Progenitor cell of endocrine pancreas (in vitro differentiated cells): Measurements from ENCODE around the gene HNRNPUL2. TPM values are rescaled to one million over a fixed set of nuclear protein-coding genes. Genes with fewer than 3 reads are reported as not detected.
A peak's percentile ranks its signal among the peaks of the same experiment; 100 is the strongest.

Experiments used
- DNase-seq: peaks from one replicate; pipeline ENCODE4 v3.0.0; 2021; ENCODE audit warnings: low spot score; ENCODE audit not compliant: unreplicated experiment
- H3K27ac Mint-ChIP-seq: 2 replicates; pipeline ENCODE4 v1.8.0; 2021; ENCODE audit warnings: mild to moderate bottlenecking, moderate library complexity, mixed read lengths
- H3K27me3 Mint-ChIP-seq: 2 replicates; pipeline ENCODE4 v1.8.0; 2021; ENCODE audit warnings: mixed read lengths
- H3K36me3 Mint-ChIP-seq: 2 replicates; pipeline ENCODE4 v1.8.0; 2022; ENCODE audit warnings: mixed read lengths; ENCODE audit not compliant: insufficient read depth
- H3K4me1 Mint-ChIP-seq: 2 replicates; pipeline ENCODE4 v1.8.0; 2021; ENCODE audit warnings: low read depth, mixed read lengths
- H3K4me3 Mint-ChIP-seq: 2 replicates; pipeline ENCODE4 v1.8.0; 2021; ENCODE audit warnings: low read depth, mild to moderate bottlenecking, moderate library complexity, mixed read lengths
- H3K9me3 Mint-ChIP-seq: 2 replicates; pipeline ENCODE4 v1.8.0; 2021; ENCODE audit warnings: low read depth, mixed read lengths
- total RNA-seq: library from RNA; stranded (reverse); gene quantifications from 2 replicates; pipeline ENCODE4 v1.2.1, GENCODE V29; 2021
- TF ChIP-seq, protein P1 (sequence below): fragments of 200-600 bp; sonication (generic); IDR thresholded peaks from one replicate; pipeline ENCODE4 v1.5.0; 2021; ENCODE audit warnings: antibody characterized with exemption, mild to moderate bottlenecking; ENCODE audit not compliant: unreplicated experiment

The HNRNPUL2 gene
- total RNA-seq, 1 donor from 2014 or later, result 61.0 TPM

DNA sequence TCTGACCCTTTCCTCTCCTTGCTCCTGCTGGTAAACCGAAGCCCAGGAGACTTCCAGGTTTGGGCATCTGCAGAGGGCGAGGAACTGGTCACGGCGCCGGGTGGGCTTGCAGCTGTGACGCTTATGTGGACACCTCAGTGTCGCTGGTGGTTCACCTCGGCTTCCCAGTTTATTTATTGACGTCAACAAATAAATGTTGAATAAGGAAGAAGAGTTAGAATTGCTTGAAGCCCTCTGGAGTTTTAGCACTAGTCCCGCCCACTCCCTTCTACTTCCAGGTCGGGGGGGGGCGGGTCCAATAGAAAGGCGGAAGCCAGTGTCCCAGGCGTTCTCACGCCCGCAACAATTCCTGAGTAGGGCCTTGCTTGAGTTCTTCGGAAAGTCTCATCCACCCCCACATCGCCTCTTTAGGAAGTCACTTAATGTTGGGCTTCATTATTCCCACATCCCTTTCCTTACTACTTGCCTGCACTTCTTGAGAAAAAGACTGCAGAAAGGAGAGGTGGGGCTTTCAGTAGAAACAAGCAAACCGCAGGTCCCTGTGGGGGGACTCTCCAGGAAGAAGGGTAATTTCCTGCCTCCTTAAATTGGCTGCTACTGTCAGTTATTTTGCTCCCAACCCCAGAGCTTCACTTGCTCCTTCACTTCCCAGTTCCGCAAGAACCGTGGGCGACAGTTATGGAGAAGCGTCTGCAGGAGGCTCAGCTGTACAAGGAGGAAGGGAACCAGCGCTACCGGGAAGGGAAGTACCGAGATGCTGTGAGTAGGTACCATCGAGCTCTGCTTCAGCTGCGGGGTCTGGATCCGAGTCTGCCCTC is 1.1 kb upstream of the HNRNPUL2 start, which contains the start of gene TTC9C:
TTC9C (plus strand) TSS at position 316 of the 818 bp plus-strand sequence; CDS start at position 679, 363 bp downstream.
- Mint-ChIP-seq H3K27ac (peak within 1 kb of the TSS; percentile 99), H3K4me3 (peak within 1 kb of the TSS; percentile 85), H3K9me3 (no peaks in the 10 kb centered on the region), H3K36me3 (peaks cover 16% of the 10 kb centered on the region), H3K4me1 (peaks cover 28% of the 10 kb centered on the region), H3K27me3 (no peaks in the 10 kb centered on the region)
- DNase-seq, result peak; percentile 48
- TF ChIP-seq, protein P1, sequence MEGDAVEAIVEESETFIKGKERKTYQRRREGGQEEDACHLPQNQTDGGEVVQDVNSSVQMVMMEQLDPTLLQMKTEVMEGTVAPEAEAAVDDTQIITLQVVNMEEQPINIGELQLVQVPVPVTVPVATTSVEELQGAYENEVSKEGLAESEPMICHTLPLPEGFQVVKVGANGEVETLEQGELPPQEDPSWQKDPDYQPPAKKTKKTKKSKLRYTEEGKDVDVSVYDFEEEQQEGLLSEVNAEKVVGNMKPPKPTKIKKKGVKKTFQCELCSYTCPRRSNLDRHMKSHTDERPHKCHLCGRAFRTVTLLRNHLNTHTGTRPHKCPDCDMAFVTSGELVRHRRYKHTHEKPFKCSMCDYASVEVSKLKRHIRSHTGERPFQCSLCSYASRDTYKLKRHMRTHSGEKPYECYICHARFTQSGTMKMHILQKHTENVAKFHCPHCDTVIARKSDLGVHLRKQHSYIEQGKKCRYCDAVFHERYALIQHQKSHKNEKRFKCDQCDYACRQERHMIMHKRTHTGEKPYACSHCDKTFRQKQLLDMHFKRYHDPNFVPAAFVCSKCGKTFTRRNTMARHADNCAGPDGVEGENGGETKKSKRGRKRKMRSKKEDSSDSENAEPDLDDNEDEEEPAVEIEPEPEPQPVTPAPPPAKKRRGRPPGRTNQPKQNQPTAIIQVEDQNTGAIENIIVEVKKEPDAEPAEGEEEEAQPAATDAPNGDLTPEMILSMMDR, result no peak

DNA sequence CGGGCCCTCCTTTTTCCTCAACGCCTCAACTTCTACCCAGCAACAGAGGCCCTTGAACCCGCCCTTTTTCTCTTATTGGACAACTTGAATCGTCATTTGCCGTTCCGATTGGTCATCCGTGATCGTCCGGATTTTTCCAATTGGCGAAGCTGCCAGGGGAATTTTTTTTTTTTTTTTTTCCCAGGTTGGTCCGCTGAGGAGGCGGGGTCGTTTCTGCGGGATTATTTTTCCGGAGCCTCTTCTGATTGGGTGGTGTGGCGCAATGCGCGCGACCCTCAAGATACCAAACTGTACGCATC is 564 bp upstream of the HNRNPUL2 start:
- H3K36me3 Mint-ChIP-seq, result peaks cover 12% of the 10 kb centered on the region

DNA sequence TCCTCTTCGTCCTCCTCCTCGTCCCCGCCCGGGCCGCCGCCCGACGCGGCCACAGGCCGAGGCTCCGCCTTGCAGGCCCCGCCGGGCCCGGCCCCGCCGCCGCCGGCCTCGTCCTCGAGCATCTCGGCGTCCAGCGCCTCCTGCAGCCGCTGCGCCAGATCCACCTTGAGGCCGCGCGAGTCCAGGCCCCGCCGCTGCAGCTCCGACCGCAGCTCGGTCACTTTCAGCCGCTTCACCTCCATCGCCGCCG is 417 bp downstream of the HNRNPUL2 start:
- TF ChIP-seq, protein P1, result no peak

More for the DNA sequence above, 564 bp upstream of the HNRNPUL2 start:
- no peaks in the 10 kb centered on the region for H3K9me3 Mint-ChIP-seq
- TF ChIP-seq, protein P1, result no peak
- H3K4me1 Mint-ChIP-seq, result peaks cover 28% of the 10 kb centered on the region
- peak overlapping the region; percentile 85 for H3K4me3 Mint-ChIP-seq
- DNase-seq, result peak; percentile 69
- peak overlapping the region; percentile 99 for H3K27ac Mint-ChIP-seq
- no peaks in the 10 kb centered on the region for H3K27me3 Mint-ChIP-seq

DNA sequence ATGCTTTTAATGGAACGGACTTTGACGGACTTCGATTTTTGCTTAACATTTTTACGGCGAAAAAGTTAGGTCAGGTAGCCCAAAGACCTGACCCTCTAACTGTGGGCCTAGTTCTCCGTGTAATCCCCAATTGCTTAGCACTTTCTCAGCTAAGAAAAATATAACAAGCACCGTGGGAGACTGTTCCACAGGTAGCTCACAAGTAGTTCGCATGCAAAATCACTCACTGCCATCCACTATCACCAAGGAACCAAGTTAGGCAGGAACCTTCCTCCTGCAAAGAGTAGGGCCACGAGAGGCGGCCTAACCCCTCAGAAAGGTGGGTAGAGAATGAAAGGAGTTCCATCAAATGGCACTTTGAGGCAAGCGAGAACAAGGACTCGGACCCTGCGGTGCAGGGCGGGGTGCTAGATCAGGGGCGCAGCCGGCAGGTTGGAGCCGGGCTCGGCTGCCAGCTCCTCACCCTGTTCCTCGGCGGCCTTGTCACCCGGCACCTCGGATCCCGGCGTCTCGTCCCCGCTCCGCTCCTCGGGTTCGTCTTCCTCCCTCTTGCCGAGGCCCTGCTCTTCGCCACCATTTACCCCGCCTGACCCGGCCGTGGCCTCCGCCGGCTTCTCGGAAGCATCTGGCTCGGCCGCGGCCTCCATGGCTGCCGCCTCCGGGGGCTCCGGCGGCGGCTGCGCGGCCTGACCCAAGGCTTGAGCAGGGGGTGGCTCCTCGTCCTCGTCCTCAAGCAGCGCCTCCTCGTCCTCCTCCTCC is 922 bp downstream of the HNRNPUL2 start:
- TF ChIP-seq, protein P1, result no peak
- Mint-ChIP-seq H3K36me3 (peaks cover 26% of the 10 kb centered on the region), H3K4me3 (peak overlapping the region; percentile 85), H3K4me1 (peaks cover 30% of the 10 kb centered on the region), H3K27me3 (no peaks in the 10 kb centered on the region), H3K9me3 (no peaks in the 10 kb centered on the region), H3K27ac (peak overlapping the region; percentile 91)
- no peak for DNase-seq

More for the DNA sequence above, 417 bp downstream of the HNRNPUL2 start:
- peak overlapping the region; percentile 85 for H3K4me3 Mint-ChIP-seq
- H3K4me1 Mint-ChIP-seq, result peaks cover 30% of the 10 kb centered on the region
- no peak for DNase-seq
- H3K27ac Mint-ChIP-seq, result peak overlapping the region; percentile 52
- H3K27me3 Mint-ChIP-seq, result no peaks in the 10 kb centered on the region
- no peaks in the 10 kb centered on the region for H3K9me3 Mint-ChIP-seq
- H3K36me3 Mint-ChIP-seq, result peaks cover 21% of the 10 kb centered on the region

DNA sequence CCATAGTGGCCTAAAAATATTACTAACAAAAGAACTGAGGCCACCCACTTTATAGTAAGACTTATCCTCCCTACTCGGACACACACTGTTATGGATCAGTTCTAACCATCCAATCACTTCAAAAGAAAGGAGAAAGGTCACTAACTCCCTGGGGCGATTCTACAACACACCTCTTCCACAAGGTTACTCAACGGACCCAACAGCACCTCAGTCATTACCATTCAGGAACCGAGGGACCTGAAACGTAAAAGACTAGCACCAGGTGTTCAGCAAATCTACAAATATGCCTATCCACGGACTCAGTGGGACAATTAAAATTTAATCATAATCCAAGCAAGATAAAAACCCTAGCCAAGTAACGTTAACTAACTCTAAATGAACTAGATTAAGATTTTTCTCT is 1.6 kb downstream of the HNRNPUL2 start:
- DNase-seq, result no peak
- Mint-ChIP-seq H3K27me3 (no peaks in the 10 kb centered on the region), H3K9me3 (no peaks in the 10 kb centered on the region), H3K27ac (peak overlapping the region; percentile 91), H3K4me1 (peaks cover 30% of the 10 kb centered on the region), H3K36me3 (peaks cover 32% of the 10 kb centered on the region), H3K4me3 (peak overlapping the region; percentile 85)
- TF ChIP-seq, protein P1, result no peak
